DOHH2 (cell line): ENCODE data around the gene PIP5K1C.

ENCODE experiments used
- CTCF ChIP-seq: fragments of 200-600 bp; sonication (generic); IDR thresholded peaks from one replicate; pipeline ENCODE4 v1.5.1; 2014; ENCODE audit warnings: antibody characterized with exemption, mild to moderate bottlenecking, low read depth, low read length; ENCODE audit not compliant: poor library complexity, severe bottlenecking
- EZH2phosphoT487 ChIP-seq: fragments of 200-600 bp; sonication (generic); IDR thresholded peaks from 2 replicates; pipeline ENCODE4 v1.6.1; 2017; ENCODE audit warnings: borderline replicate concordance, mild to moderate bottlenecking, antibody characterized with exemption, low read length, moderate library complexity, mixed read lengths

GRCh38 chr19:3672575-3672948, 27.7 kb downstream of the PIP5K1C start:
- no peak for TF ChIP-seq CTCF
- no peak for TF ChIP-seq EZH2phosphoT487
